ENCODE results near the gene CD44.

- TF ChIP-seq ZFP3 (CRISPR knock-in tag; IDR thresholded peaks at IDR 0.05), result no peak
- TF ChIP-seq, protein P1, sequence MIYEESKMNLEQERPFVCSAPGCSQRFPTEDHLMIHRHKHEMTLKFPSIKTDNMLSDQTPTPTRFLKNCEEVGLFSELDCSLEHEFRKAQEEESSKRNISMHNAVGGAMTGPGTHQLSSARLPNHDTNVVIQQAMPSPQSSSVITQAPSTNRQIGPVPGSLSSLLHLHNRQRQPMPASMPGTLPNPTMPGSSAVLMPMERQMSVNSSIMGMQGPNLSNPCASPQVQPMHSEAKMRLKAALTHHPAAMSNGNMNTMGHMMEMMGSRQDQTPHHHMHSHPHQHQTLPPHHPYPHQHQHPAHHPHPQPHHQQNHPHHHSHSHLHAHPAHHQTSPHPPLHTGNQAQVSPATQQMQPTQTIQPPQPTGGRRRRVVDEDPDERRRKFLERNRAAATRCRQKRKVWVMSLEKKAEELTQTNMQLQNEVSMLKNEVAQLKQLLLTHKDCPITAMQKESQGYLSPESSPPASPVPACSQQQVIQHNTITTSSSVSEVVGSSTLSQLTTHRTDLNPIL (CRISPR knock-in tag; IDR thresholded peaks at IDR 0.05; ENCODE audit: low read depth), result no peak
- TF ChIP-seq, protein P2, sequence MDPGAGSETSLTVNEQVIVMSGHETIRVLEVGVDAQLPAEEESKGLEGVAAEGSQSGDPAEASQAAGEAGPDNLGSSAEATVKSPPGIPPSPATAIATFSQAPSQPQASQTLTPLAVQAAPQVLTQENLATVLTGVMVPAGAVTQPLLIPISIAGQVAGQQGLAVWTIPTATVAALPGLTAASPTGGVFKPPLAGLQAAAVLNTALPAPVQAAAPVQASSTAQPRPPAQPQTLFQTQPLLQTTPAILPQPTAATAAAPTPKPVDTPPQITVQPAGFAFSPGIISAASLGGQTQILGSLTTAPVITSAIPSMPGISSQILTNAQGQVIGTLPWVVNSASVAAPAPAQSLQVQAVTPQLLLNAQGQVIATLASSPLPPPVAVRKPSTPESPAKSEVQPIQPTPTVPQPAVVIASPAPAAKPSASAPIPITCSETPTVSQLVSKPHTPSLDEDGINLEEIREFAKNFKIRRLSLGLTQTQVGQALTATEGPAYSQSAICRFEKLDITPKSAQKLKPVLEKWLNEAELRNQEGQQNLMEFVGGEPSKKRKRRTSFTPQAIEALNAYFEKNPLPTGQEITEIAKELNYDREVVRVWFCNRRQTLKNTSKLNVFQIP (CRISPR knock-in tag; IDR thresholded peaks at IDR 0.05; ENCODE audit: borderline replicate concordance, low read depth), result no peak
- no peak for TF ChIP-seq ZNF565 (CRISPR knock-in tag; conservative IDR thresholded peaks at IDR 0.05; ENCODE audit: low read depth)
- TF ChIP-seq RARB (CRISPR knock-in tag; IDR thresholded peaks at IDR 0.05), result no peak
- TF ChIP-seq ARNTL (CRISPR knock-in tag; IDR thresholded peaks at IDR 0.05; ENCODE audit: borderline replicate concordance, low read depth), result no peak
- TF ChIP-seq, protein P3, sequence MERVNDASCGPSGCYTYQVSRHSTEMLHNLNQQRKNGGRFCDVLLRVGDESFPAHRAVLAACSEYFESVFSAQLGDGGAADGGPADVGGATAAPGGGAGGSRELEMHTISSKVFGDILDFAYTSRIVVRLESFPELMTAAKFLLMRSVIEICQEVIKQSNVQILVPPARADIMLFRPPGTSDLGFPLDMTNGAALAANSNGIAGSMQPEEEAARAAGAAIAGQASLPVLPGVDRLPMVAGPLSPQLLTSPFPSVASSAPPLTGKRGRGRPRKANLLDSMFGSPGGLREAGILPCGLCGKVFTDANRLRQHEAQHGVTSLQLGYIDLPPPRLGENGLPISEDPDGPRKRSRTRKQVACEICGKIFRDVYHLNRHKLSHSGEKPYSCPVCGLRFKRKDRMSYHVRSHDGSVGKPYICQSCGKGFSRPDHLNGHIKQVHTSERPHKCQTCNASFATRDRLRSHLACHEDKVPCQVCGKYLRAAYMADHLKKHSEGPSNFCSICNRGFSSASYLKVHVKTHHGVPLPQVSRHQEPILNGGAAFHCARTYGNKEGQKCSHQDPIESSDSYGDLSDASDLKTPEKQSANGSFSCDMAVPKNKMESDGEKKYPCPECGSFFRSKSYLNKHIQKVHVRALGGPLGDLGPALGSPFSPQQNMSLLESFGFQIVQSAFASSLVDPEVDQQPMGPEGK (CRISPR knock-in tag; IDR thresholded peaks at IDR 0.05; ENCODE audit: borderline replicate concordance), result no peak
- TF ChIP-seq, protein P4, sequence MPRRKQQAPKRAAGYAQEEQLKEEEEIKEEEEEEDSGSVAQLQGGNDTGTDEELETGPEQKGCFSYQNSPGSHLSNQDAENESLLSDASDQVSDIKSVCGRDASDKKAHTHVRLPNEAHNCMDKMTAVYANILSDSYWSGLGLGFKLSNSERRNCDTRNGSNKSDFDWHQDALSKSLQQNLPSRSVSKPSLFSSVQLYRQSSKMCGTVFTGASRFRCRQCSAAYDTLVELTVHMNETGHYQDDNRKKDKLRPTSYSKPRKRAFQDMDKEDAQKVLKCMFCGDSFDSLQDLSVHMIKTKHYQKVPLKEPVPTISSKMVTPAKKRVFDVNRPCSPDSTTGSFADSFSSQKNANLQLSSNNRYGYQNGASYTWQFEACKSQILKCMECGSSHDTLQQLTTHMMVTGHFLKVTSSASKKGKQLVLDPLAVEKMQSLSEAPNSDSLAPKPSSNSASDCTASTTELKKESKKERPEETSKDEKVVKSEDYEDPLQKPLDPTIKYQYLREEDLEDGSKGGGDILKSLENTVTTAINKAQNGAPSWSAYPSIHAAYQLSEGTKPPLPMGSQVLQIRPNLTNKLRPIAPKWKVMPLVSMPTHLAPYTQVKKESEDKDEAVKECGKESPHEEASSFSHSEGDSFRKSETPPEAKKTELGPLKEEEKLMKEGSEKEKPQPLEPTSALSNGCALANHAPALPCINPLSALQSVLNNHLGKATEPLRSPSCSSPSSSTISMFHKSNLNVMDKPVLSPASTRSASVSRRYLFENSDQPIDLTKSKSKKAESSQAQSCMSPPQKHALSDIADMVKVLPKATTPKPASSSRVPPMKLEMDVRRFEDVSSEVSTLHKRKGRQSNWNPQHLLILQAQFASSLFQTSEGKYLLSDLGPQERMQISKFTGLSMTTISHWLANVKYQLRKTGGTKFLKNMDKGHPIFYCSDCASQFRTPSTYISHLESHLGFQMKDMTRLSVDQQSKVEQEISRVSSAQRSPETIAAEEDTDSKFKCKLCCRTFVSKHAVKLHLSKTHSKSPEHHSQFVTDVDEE (CRISPR knock-in tag; IDR thresholded peaks at IDR 0.05), result no peak
- TF ChIP-seq TOX (CRISPR knock-in tag; IDR thresholded peaks at IDR 0.05; ENCODE audit: borderline replicate concordance), result no peak
- no peak for TF ChIP-seq TCF4 (CRISPR knock-in tag; IDR thresholded peaks at IDR 0.05; ENCODE audit: borderline replicate concordance)
Observed at GRCh38 chr11:35168671-35169070, 29.7 kb downstream of the CD44 start.
